HG03442 (cell line): ENCODE results near the gene CYB5R4.

Experiments used
- ATAC-seq: cut with Tn5 transposase; IDR thresholded peaks from one replicate; pipeline ENCODE4 v1.9.1; 2021; ENCODE audit warnings: mild to moderate bottlenecking, moderate library complexity; ENCODE audit not compliant: unreplicated experiment

Gene CYB5R4

GRCh38 chr6:83859410-83860358 is at the start of gene CYB5R4:
TSS of gene CYB5R4 (plus strand) at chr6:83859689. CDS start at chr6:83859783, 94 bp downstream.
- ATAC-seq = peak; percentile 98

GRCh38 chr6:83812595-83812994 is 46.9 kb upstream of the CYB5R4 start:
- ATAC-seq = no peak

- no peak for ATAC-seq
Measured at GRCh38 chr6:83815631-83816272, 43.7 kb upstream of the CYB5R4 start.

- ATAC-seq = no peak
Measured at GRCh38 chr6:83822629-83823169, 36.8 kb upstream of the CYB5R4 start.

- no peak for ATAC-seq
Measured at GRCh38 chr6:83824388-83824801, 35.1 kb upstream of the CYB5R4 start.

- ATAC-seq = no peak
Measured at GRCh38 chr6:83824831-83825230, 34.7 kb upstream of the CYB5R4 start.

- no peak for ATAC-seq
Measured at GRCh38 chr6:83827050-83827449, 32.4 kb upstream of the CYB5R4 start.

- no peak for ATAC-seq
Measured at GRCh38 chr6:83838727-83839126, 20.8 kb upstream of the CYB5R4 start.

GRCh38 chr6:83844170-83844569 is 15.3 kb upstream of the CYB5R4 start:
- no peak for ATAC-seq

- ATAC-seq = no peak
Measured at GRCh38 chr6:83846291-83846690, 13.2 kb upstream of the CYB5R4 start.

- ATAC-seq = peak; percentile 95
Measured at GRCh38 chr6:83847179-83847578, 12.3 kb upstream of the CYB5R4 start.

- ATAC-seq = no peak
Measured at GRCh38 chr6:83849127-83849526, 10.4 kb upstream of the CYB5R4 start.

GRCh38 chr6:83849610-83850009 is 9.9 kb upstream of the CYB5R4 start:
- ATAC-seq = no peak

- no peak for ATAC-seq
Measured at GRCh38 chr6:83852528-83853177, 6.8 kb upstream of the CYB5R4 start.

GRCh38 chr6:83853178-83854000 is 6.1 kb upstream of the CYB5R4 start, which contains the start of gene RIPPLY2:
TSS of gene RIPPLY2 (plus strand) at chr6:83853360. CDS start at chr6:83853417, 57 bp downstream.
- no peak for ATAC-seq

GRCh38 chr6:83854001-83854501 is 5.4 kb upstream of the CYB5R4 start:
- no peak for ATAC-seq

- no peak for ATAC-seq
Measured at GRCh38 chr6:83854766-83855165, 4.7 kb upstream of the CYB5R4 start.

- ATAC-seq = no peak
Measured at GRCh38 chr6:83860359-83860755, 868 bp downstream of the CYB5R4 start.

- ATAC-seq = no peak
Measured at GRCh38 chr6:83860782-83861495, 1.4 kb downstream of the CYB5R4 start.
